HG03342 (cell line): Measurements from ENCODE around the gene SLC35F3.
"Not testable (repeated sequence)": the region's sequence is repeated elsewhere in the genome, so short reads cannot be mapped to it uniquely, and the experiment has no call there.

Experiments
- ATAC-seq: cut with Tn5 transposase; IDR thresholded peaks from one replicate; pipeline ENCODE4 v1.9.1; 2021; ENCODE audit warnings: mild to moderate bottlenecking, moderate library complexity; ENCODE audit not compliant: unreplicated experiment

SLC35F3 gene

GRCh38 chr1:234273981-234274380, 369.5 kb downstream of the SLC35F3 start:
- ATAC-seq: no peak

DNA sequence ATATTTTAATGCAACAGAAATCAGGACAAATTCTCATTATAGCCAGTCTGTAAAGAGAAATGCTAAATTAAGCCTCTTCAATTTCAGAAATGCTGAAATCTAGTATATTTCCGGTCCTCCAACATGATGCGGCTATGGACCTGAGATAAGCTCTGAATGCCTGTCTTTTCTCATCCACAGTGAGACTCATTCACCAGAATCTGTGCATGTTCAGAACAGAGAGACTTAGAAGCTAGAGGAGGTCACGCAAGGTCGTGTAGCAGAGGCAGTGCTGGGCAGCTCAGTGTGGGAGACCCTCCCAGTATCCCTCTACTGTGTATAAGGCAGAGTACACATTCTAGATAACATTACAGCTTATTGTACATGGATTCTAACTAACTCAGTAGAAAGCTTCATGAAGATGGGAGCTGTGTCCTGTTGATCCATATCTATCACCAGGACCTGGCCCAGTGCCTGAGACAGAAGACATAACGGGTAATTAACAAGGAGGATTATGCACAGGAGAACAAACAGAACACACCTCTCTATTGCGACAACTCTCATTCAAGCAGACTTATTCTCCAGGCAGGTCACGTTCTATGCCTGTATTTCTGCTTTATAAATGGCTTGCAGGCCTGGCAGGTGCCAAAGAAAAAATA, 371.8 kb downstream of the SLC35F3 start:
- ATAC-seq: no peak

DNA sequence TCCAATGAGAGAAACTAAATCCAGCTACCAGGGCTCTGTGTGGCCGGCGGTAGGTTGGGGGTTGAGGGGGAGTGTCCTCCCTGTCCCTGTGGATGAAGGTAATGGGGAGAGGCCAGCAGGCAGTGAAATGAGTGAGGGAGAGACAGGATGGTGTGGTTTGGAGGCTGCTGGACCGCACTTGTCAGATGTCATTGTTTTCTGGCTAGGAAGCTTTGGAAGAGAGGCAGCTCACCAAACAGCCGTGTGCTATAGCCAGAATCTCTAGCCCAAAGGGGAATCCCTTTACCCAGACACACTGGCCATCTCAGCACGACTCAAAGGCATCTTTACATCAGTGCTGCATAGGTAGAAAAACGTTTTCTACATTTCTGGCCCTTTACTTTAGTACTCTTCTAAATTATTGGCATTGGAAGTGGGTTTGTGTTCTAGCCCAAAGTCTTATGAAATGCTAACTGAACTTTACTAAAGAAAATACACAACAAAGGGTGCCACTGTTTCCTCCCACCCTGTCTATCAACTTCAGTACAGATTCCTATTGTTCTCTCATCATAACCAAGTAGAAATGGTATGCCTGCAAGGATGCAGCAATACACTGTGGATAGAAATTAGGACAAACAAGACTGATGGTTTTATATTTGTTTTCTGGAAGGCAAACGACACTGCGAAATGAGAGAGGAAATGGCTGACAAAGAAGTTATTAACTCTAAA, 372.8 kb downstream of the SLC35F3 start:
- ATAC-seq: no peak

- ATAC-seq: no peak
Observed at GRCh38 chr1:234279021-234279420, 374.5 kb downstream of the SLC35F3 start.

- no peak for ATAC-seq
Observed at GRCh38 chr1:234280500-234280899, 376.0 kb downstream of the SLC35F3 start.

GRCh38 chr1:234281826-234282489, 377.5 kb downstream of the SLC35F3 start:
- ATAC-seq: no peak

DNA sequence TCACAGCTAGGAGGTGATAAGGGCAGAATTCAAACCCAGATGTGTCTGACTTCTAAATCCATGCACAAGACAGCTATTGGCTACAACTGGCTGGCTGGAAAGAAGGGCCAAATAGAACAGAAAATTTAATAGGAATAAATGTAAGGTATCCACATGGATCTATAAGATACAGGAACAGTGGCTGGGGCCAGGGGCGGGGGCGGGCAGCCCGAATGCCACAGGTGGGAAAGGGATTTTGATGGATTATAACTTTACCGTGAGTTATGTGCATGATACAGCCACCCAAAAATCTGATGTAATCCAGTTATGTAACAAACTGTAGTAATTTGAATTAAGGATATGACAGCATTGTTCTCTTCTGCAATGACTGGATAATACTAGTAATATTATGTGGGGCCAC, 381.7 kb downstream of the SLC35F3 start:
- no peak for ATAC-seq

GRCh38 chr1:234288946-234289345, 384.5 kb downstream of the SLC35F3 start:
- ATAC-seq: no peak

GRCh38 chr1:234289538-234290305, 385.2 kb downstream of the SLC35F3 start:
- ATAC-seq: no peak

GRCh38 chr1:234292011-234292410, 387.5 kb downstream of the SLC35F3 start:
- ATAC-seq: no peak

GRCh38 chr1:234292548-234292947, 388.1 kb downstream of the SLC35F3 start:
- ATAC-seq: no peak

GRCh38 chr1:234294109-234294817, 389.8 kb downstream of the SLC35F3 start:
- no peak for ATAC-seq

- ATAC-seq: no peak
Observed at GRCh38 chr1:234295068-234295467, 390.6 kb downstream of the SLC35F3 start.

- ATAC-seq: no peak
Observed at GRCh38 chr1:234295626-234296025, 391.1 kb downstream of the SLC35F3 start.

DNA sequence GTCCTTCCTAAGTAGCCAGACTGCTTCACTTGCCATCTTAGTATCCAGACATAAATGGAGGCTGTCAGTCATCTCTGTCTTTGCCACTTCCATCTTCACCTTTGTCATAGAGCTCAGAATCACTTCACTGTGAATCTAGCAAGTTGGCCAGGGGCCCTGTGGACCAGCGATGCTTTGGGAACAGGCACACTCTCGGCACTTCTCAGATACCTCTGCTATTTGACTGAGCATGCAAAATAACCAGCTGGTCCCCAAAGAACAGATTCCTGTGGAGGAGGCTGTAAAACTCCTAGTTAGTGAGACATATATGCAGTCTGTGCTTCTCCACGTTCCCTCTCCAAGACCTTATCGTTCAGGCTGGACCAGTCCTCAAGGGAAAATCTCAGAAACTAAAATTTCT, 392.0 kb downstream of the SLC35F3 start:
- no peak for ATAC-seq

- ATAC-seq: no peak
Observed at GRCh38 chr1:234297668-234298067, 393.2 kb downstream of the SLC35F3 start.

DNA sequence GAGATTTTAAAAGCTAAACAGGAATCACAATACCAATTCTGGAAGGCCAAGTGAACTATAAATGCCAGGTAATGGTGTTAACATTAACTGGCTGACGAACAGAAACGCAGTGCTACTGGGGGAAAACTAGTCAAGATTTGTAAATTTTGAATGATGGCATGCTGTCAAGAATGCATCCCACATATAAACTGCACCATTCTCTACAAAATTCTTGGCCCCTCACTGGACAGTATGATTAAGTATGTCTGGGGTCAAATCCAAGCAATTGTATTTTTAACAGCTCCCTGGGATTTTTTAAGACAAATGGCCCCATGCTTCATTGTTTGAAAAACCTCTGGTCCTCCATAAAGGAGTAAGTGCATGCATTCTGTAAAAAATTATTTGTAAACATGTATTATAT, 395.6 kb downstream of the SLC35F3 start:
- no peak for ATAC-seq

GRCh38 chr1:234301663-234302062, 397.2 kb downstream of the SLC35F3 start:
- not testable (repeated sequence) for ATAC-seq

DNA sequence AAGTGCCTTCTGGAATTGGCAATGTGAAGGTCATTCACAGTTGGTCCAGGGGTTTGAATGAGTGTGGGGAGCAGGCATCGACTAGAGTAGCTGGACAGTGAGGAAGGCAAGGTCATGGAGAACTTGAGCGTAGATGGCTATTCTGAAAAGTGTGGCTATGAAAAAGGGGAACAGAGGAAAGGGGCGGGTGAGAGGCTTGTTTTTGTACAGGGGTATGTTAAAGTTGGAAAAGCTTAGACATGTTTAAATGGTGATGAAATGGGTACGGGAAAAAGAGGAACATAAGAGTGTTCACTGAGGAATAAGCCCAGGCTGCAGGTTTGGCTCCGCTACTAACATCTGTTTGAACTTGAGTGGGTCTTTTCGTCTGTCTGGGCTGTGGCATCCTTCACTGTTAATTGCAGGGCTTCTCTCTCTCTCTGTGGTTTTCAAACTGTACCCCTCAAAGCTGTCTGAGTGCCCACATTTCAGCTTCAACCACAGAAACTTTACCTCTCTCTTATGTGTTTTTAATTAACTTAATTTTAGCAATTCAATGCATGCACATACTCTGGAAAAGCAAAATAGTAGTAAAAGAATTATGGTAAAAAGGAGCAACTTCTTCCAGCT, 398.0 kb downstream of the SLC35F3 start:
- ATAC-seq: no peak

GRCh38 chr1:234303231-234303630, 398.8 kb downstream of the SLC35F3 start:
- ATAC-seq: no peak
